Activated CD8-positive, alpha-beta memory T cell treated with anti-CD3 and anti-CD28 coated beads for 36 hours (primary cell): ENCODE data around the gene PAX7. TPM values are rescaled to one million over a fixed set of nuclear protein-coding genes. Genes with fewer than 3 reads are reported as not detected.

Experiments
- CTCF ChIA-PET: fragments of 350-600 bp; sonication (Branson Sonifier 250); formaldehyde crosslinking; loops from one replicate; lab custom pipeline; 2021; ENCODE audit warnings: antibody characterized with exemption; lab: Charles Lee
- POLR2A ChIA-PET: fragments of 350-600 bp; sonication (Branson Sonifier 250); formaldehyde crosslinking; loops from one replicate; lab custom pipeline; 2021; ENCODE audit warnings: antibody characterized with exemption; lab: Charles Lee
- total RNA-seq, 2 experiments: library from RNA; stranded (reverse); gene quantifications; one replicate each; pipeline ENCODE4 v1.2.3, GENCODE V29; 2021

The PAX7 gene
- total RNA-seq, 2 experiments from 2014 or later, result not detected

- ChIA-PET CTCF (no interaction called here), POLR2A (no interaction called here)
Measured at GRCh38 chr1:18652791-18653190, 22.1 kb downstream of the PAX7 start.

DNA sequence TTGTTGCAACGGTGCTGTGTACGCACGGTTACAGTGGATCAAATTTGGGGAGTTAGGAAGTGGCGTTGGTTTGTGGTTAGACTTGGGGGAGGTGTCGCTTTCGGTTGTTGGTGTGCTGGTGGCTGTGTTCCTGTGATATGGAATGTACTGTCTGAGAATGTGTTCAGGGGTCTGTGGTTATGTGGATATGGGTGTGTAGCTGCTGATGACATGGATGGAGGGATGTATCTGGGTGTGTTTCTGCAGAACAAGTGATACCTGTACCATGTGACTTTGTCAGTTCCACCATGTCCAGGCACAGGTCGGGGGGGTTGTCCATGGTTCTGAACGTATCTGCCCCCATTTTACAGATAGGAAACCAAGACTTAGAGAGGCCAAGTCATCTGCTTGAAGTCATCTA is 22.7 kb downstream of the PAX7 start:
- POLR2A ChIA-PET, result no interaction called here
- CTCF ChIA-PET, result no interaction called here

- ChIA-PET CTCF (no interaction called here), POLR2A (no interaction called here)
Measured at GRCh38 chr1:18653916-18654315, 23.3 kb downstream of the PAX7 start.

DNA sequence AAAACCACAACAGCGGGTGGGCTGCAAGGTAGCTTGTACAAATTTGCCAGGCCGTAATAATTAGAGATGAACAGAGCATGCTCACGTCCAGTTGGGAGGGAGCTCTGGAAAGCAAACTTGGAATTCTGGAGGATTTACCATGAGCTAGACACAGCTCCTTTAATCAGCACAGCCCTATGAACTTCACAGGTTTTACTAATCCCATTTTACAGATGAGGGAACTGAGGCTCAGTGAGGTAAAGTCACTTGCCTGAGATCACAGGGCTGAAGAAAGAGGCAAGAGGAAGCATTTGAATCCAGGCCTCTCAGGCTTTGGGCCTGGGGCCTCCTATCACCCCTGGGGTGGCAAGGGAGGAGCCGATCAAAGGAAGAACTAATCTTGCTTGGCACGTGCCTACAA is 24.0 kb downstream of the PAX7 start:
- ChIA-PET CTCF (no interaction called here), POLR2A (no interaction called here)

DNA sequence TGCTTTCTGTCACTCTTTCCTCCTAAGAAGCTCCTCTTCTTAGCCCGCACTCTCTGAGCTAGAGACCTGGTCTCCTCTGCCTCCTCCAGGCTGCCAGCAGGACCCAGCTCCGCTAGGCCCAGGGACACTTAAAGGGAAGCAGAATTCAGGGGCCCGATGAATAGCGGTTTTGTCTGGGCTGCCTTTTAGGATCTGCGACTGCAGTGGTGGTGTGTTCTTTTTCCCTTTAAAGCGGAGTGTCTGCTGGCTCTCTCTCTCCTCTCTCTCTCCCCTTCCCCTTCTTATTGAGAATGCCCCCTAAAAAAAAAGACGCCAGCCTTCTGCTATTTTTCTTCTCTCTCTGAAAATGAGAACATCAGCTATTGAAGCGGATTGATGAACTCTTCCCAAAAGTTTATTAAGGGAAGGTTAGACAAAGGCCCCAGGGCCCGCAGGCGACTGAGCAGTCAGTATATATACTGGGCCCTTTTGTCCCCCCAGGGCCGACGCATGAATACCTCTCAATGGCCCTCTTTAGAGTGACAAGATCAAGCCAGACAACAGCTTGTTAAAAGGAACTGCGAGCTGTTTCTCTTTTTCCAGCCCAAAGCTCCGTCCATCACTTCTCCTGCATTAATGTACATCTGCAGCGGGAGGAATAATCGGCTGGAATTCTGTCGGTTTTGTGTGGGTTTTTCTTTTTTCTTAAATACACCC is 27.0 kb downstream of the PAX7 start:
- POLR2A ChIA-PET, result no interaction called here
- CTCF ChIA-PET, result interaction anchor here (0.6 kb wide), 1 partner anchor 9 kb away, joined by 3 read pairs; no protein-coding TSS in a partner anchor

DNA sequence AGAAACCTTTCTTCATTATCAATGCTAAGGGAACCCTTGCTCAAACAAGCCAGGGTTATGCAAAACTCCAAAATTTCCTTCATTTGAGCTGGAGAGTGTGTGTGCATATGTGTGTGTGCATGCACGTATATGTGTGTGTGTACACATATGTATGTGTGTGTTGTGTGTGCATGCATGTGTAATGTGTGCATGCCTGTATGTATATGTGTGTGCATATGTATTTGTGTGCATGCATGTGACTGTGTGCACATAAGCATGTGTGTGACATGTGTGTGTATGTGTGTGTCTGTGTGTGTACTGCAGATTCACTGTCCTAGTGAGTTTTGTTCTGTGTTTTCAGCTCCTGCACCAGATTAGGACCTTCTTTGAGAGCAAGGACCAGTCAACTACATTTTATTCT is 28.2 kb downstream of the PAX7 start:
- CTCF ChIA-PET, result no interaction called here
- POLR2A ChIA-PET, result no interaction called here

DNA sequence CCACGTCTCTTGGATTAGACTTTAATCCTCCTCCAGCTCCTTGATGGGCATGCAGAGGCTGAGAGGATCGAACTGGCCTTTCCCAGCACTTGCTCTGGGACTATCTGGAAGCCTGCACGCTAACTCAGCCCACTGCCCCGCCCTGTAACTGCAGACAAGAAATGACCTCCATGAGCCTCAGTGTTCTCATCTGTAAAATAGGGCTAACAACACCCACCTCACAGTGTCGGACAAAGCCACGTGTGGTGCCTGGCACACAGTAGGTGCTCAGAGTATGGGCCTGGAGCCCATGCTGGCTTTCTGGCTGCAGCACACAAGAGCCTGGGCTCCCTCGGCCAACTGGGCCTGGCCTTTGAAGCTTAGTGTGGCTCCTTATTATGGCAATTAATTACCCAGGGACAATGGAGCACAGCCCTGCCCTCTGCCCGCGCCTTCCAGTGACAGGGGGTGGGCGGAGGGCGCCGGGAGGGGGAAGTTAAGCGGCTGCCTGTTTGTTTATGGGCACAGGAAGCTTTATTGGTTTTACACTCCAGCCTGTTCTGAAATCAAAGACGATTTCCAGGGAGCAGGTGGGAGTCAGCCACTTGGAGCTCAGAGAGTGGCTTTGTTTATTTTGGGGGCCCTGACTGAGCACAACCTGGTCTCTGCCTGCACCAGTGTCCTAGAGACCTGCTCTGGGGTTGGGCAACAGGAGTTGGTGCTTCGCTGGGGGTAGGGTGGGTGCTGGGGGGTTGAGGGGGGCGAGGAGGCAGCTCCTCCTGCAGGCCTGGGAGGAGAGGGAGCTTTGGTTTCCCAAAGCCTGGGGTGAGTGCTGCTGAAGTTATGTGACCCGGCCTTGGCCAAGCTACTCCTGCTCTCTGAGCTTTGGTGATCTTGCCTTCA is 31.0 kb downstream of the PAX7 start:
- ChIA-PET POLR2A (no interaction called here), CTCF (no interaction called here)

DNA sequence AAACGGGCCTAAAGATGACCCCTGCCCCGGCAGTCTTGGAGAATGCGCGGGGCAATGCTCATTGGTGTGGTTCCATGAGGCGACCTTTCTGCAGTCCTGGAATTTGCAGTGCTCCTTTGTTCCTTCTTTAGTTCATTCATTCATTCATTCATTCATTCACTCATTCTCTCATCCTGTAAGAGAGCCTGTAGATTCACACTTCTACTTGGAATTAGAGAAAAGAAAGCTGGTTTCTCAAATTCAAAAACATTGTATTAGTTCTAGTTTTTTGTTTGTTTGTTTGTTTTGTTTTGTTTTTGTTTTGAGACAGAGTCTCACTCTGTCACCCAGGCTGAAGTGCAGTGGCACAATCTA is 31.6 kb downstream of the PAX7 start:
- ChIA-PET POLR2A (no interaction called here), CTCF (no interaction called here)

DNA sequence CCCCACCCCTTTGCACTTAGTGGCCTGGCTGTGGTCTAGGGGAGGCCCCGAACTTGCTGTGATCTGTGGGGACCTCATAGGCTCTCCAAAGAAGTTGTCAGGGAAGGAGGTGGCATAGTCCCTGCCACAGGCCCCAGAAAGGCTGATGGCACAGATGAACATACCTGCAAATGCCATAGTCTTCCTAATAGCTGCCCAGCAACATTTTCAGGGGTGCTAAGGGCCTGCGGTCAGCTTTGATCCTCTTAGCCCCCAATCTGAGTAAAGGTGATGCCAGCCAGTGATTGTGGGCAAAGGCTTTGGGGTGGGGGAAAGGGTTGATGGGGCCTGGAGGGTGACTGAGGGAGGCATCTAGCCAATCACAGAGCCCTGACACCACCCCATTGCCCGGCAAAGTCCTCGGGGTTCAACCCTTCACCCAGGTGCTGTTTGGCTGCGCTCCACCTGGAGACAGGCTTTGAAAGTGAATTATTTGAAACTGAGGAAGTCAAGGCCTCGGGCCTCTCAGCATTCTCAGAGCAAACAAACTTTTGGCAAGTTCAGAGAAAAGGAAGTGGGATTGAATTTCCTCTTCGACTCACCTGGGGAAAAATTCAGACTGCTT is 35.8 kb downstream of the PAX7 start:
- CTCF ChIA-PET, result no interaction called here
- POLR2A ChIA-PET, result no interaction called here

- ChIA-PET CTCF (no interaction called here), POLR2A (no interaction called here)
Measured at GRCh38 chr1:18667333-18667732, 36.7 kb downstream of the PAX7 start.

- CTCF ChIA-PET, result no interaction called here
- POLR2A ChIA-PET, result no interaction called here
Measured at GRCh38 chr1:18668046-18668445, 37.4 kb downstream of the PAX7 start.

GRCh38 chr1:18668750-18669404 is 38.2 kb downstream of the PAX7 start:
- CTCF ChIA-PET, result no interaction called here
- POLR2A ChIA-PET, result no interaction called here

DNA sequence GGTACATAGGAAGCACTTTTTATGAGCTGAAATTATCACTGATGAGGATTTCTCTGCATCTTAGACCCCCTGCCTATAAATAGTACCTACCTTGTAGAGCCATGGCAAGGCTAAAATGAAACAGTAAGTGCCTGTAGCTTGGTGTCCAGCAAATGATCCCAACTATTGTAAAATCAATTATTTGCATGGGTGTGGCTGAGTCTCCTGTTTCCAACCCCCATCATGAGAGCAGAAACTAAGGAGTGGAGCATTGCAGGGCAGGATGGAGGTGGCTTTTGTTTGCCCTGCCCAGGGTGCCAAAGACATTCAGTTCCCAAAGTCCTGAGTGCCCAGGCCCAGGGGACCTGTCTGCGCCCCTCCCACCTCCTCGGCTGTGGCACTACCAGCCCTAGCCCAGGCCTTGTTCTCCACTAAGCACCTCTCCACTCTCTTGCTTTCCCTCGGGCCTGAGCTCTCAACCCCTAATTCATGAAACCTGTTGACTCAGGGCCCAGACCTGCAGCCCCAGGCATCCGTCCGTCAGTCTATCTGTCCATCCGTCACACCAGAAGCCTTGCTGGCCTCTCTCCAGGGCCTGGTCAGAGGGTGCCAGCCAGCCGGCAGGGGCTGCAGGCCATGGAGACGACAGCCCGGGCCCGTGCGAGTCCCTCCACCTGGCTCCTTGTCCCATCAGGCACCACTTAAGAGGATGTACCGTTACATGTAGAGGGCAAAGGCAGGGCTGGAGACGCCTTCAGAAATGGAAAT is 39.6 kb downstream of the PAX7 start:
- CTCF ChIA-PET, result no interaction called here

GRCh38 chr1:18670868-18671225 is 40.2 kb downstream of the PAX7 start:
- CTCF ChIA-PET, result interaction anchor here (1.2 kb wide), 1 partner anchor 10 kb away, joined by 3 read pairs; no protein-coding TSS in a partner anchor
- POLR2A ChIA-PET, result no interaction called here

More for the DNA sequence above, 39.6 kb downstream of the PAX7 start:
- POLR2A ChIA-PET, result no interaction called here

- CTCF ChIA-PET, result no interaction called here
- POLR2A ChIA-PET, result no interaction called here
Measured at GRCh38 chr1:18673976-18674375, 43.3 kb downstream of the PAX7 start.

DNA sequence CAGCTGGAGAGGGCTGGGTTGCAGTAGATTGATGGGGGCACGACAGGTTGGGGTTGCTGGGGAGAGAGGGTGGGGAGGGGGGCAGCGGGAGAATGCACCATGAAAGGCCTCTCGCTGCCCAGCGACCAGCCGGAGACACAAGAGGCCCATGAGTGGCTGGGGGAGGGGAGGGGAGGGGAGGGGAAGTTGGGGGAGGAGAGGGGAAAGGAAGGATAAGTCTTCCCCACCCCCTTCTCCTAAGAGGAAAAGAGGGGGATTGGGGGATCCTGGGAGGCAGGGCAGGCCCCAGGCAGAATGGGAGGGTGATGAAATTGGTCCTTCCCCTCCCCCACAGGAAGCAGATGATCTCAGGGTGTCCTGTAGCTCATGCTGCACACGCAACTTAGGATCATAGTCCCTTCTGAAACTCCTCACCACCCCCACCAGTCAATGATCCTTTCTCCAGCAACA is 45.7 kb downstream of the PAX7 start:
- ChIA-PET CTCF (interaction anchor here (0.6 kb wide), 1 partner anchor 238 kb away, joined by 3 read pairs; no protein-coding TSS in a partner anchor), POLR2A (interaction anchor here (0.6 kb wide), 1 partner anchor 1038 kb away, joined by 5 read pairs; no protein-coding TSS in a partner anchor)

- CTCF ChIA-PET, result interaction anchor here (0.6 to 1.3 kb wide), 3 partner anchors 10 to 156 kb away, joined by 3 to 6 read pairs (median 5); no protein-coding TSS in a partner anchor
- POLR2A ChIA-PET, result no interaction called here
Measured at GRCh38 chr1:18681423-18681835, 50.8 kb downstream of the PAX7 start.

DNA sequence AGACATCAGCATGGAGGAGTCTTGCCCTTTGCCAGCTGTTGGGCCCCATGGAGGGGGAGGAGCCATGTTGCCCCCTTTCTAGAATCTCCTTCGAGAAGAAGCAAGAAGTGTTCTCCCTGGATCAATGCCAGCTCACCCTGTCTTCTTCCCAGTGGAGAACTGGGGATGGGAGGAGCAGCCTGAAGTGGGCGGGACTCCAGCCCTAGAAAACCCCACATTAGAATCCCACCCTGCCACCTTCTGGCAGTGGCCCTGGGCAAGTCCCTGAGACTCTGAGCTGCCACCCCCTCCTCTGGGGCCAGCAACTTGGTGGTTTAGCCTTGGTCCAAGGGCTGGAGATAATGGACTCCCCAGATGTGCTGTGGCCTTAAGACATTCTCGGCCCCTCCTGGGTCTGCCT is 51.7 kb downstream of the PAX7 start:
- POLR2A ChIA-PET, result no interaction called here

GRCh38 chr1:18684303-18684702 is 53.7 kb downstream of the PAX7 start:
- ChIA-PET POLR2A (no interaction called here), CTCF (no interaction called here)

More for the DNA sequence above, 51.7 kb downstream of the PAX7 start:
- CTCF ChIA-PET, result no interaction called here
